HG02678 (cell line): ENCODE measurements around the gene TMEM106C.

ENCODE experiments used
- ATAC-seq: cut with Tn5 transposase; IDR thresholded peaks from one replicate; pipeline ENCODE4 v1.9.1; 2021; ENCODE audit warnings: mild to moderate bottlenecking, moderate library complexity; ENCODE audit not compliant: unreplicated experiment

The TMEM106C gene

DNA sequence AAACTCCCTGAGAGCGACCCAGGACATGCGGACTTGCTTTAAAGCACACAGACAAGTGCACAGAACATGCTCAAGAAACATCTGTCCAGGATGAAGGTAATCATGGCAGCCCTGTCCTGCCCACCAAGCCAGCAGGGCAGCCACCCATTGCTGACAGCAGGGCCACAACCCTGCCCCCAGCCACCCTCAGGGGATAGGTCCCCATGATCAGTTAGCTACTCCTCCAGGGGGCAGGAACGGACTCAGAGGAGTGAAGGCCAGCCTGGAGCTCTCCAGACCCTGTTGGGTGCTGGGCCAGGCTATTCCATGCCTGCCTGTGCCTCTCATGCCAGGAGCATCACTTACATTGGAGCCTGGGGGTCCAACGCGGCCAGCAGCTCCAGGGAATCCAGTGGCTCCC lies 15.8 kb downstream of the TMEM106C start:
- no peak for ATAC-seq

DNA sequence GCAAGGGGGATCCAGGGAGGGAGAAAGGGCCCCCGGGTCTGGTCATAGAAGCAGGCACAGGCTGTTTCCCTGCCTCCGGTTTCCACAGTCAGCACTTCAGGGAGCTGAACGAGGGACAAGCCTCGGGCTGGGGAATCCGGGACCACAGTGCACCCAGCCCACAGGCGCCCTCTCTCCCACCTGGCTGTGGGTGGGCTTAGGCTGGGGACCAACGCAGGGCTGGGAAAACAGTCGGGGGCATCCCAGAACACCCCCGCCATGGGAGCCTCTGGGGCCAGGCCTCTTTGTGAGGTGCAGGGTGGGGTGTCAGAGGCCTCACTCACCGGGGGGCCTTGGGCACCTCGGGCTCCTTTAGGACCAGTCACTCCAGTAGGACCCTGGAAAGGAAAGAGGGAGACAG lies 16.3 kb downstream of the TMEM106C start:
- ATAC-seq = no peak

DNA sequence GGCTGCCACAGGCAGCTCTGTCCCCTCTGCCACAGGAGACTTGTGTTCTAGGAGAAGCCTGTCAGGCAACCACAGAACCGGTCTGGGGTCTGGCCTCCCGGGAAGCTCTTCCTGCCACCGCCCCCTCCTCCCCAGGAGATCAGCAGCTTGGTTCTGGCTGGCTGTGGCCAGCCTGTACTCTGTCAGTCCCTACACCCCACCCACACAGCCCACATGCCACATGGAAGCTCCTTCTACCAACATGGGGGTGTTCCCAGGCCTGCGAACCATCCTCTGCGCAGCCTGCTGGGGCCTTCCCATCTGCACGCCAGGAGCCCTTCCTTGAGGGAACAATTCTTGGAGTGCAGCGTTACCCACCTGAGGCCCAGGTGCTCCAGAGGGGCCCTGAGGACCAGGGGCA lies 16.8 kb downstream of the TMEM106C start:
- ATAC-seq = no peak

DNA sequence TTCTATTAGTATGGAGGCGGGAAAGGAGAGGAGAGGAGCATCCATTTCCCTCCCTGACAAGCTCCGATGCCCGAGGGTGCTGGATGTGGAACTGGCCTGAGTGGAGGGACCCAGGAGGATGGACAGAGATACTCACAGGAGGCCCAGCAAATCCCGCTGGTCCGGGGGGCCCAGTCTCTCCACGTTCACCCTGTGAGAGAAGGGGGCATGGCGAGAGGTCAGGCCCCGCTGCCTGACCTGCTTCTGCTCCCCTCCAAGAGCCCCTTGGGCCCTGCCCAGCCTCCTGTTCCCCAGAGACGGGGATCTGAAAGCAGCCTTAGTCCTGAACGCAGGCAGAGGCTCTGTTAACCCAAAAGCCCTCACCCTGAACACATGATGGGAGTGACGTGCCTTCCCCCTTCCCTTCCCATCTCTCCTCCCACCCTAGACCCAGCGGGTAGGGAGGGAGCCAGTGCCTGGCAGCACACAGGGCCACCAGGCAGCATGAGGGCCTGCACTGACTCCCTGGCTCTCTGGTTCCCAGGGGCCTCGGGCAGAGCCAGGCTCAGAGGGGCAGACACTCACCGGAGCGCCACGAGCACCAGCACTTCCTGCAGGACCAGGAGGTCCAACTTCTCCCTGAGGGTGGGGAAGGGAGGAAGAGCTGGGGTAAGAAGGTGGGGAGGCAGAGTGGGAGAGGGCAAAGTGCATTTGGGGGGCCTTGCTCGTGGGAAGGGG lies 17.5 kb downstream of the TMEM106C start:
- ATAC-seq = no peak

DNA sequence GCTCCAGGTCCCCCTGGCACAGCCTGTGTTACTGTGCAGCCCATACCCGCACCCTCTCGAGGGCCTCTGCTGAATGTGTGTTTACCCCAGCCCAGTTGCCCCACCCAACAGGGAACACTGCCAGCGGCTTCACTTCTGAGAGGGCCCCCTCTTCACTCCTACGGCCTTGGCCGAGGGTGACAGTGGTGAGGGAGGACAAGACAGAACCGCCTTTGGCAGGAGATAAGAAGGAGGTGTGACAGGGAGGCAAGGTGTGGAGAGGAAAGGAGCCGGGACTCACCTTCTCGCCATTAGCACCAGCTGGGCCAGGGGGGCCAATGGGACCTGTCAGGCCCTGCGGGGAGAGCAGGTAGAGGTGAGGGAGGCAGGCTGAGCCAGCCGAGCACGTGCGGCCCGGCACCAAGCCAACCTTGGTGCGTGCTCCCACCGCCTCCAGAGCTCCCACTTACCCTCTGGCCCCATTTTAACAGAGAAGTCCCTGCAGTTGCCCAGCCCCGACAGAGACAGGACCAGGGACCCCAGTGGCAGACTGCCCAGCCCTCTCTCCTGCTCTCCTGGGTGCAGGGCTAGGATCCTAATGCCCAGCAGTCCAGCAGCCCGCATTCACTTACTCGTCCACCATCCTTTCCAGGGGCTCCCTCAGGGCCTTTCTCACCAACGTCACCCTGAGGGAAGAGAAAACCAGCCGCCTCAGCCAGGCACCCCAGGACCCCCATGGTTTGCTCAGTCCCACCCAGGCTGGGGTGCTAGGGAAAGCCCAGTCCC lies 18.3 kb downstream of the TMEM106C start:
- ATAC-seq = no peak

DNA sequence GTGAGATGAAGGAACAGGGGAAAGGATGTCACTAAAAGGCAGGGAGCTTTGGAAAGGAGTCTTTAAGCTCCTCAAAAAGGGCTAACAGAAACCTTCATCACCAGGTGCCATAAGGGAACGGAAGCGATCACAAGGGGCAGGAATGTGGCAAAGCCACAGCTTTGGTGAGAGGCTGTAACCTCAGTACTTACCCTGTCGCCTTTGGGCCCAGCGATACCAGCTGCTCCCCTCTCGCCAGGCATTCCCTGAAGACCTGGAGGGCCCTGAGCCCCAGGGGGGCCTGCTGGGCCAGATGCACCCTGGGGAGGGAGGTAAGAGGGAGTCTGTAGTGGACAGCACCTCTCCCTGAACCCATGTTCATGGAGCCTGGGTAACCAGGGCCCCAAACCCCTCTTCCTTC lies 18.9 kb downstream of the TMEM106C start:
- no peak for ATAC-seq

DNA sequence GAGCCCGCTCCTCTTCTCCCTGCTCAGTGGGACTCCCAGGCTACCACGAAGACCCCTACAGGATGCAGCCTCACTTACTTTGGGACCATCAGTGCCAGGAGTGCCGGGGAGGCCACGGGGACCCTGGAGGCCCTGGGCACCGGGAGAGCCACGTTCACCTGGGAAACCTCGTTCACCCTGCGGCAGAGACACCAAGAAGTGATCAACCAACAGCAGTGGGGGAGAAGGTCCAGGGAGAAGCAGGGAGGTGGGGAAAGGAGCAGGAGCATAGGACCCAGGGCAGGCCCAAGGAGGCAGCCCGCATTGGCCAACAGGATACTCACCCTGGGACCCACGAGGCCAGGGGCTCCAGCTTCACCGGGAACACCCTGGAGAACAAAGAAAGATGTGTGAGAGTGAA lies 19.4 kb downstream of the TMEM106C start:
- no peak for ATAC-seq

DNA sequence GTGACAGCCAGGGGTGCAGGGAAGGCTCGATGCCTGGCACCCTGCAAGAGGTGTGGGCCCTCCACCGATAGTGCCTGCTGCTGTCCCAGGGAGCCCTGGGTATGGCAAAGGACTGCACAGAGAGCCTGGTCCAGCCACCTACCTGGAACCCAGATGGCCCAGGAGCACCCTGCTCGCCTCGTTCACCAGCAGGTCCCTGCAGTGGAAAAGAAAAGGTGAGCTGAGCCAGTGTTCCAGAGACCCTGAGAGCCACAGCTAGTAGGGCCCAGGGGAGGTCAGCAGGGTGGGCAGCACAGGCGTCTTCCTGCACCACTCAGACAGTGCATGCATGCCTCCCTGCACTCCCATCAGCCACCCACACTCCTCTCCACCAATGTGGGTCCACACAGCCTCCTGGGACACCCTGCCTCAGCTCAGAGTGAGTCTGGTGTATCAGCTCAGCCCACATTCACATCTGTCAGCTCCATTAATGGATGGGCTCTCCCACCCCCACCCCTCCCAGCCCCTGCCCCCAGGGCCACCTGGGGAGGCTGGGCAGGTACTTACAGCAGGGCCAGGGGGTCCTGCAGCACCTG lies 20.2 kb downstream of the TMEM106C start:
- no peak for ATAC-seq

DNA sequence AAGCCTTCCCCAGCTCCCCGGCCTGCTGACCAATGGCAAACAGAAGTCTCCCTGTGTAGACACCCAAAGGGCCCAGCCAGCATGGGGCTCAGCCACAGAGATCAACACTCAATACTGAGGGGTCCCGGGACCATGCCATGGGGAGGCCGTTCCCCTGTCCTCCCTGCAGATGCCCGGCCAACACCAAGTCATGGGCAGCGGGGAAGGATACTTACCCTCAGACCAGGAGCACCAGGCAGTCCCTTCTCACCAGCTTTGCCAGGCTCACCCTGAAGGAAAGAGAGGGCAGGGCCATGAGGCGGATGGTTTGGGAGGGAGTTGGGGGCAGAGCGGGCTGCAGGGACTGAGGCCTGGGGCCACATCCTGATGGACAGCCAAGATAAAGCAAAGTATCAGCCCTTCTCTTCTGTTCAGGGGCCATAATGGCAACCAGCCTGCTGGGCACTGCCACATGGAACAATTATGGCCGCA lies 21.0 kb downstream of the TMEM106C start:
- no peak for ATAC-seq

DNA sequence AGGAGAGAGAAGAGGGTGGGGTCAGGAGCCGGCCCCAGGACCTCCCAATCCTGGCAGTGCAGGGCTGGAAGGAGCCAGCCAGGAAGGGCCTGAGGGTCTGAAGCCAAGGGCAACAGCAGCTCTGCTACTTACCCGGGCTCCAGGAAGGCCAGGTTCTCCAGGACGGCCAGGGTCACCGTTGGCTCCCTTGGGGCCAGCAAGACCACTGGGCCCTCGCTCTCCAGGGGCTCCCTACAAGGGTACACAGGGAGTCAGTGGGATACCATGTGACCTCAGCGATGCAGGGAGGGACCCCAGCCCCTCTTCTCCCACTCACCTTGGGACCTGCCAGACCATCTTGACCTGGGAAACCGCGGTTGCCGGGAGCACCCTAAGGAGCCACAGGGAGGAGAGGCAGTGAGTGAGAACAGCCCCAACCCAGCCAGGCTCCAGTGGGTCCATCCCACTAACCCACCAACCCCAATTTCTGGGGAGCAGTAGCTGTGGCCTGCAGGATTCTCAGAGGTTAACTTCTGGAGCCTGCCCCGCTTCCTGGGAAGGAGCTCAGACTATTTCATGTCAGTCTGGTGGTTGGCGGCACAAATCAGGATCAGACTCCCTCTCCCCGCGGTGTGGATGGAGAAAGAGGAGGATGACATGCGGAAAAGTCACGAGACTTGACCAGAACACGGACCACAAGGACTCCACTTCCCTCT lies 22.3 kb downstream of the TMEM106C start:
- ATAC-seq = no peak

DNA sequence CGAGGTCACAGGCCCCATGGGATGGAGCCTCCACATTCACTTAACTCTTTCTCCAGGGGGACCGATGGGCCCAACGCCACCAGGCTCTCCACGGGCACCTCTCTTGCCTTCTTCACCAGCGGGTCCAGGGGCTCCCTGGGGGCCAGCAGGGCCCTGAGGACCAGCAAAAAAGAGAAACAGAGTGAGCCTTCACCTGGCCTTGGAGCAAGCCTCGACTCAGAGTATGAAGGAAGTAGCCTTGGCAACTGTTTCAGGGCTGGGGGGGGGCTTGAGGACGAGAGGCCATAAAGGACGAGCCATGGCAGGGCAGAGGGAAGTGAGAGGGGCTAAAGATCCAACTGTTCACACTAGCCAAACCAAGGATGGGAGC lies 22.9 kb downstream of the TMEM106C start:
- no peak for ATAC-seq

DNA sequence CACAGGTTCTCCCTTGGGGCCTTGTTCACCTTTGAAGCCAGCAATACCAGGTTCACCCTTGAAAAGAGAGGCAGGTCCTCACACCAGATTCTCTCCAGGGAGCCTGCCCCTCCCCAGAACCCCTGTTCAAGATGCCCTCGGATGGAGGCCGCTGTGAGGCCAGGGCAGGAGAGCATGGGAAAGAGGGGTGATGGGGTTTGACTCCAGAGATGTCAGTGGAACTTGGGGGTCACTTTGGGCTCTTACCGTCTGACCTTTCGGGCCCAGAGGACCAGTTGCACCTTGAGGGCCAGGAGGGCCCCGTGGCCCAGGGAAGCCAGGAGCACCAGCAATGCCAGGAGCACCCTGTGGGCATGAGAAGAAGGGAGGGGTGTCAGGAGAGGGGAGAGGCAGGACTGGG lies 23.4 kb downstream of the TMEM106C start:
- no peak for ATAC-seq

DNA sequence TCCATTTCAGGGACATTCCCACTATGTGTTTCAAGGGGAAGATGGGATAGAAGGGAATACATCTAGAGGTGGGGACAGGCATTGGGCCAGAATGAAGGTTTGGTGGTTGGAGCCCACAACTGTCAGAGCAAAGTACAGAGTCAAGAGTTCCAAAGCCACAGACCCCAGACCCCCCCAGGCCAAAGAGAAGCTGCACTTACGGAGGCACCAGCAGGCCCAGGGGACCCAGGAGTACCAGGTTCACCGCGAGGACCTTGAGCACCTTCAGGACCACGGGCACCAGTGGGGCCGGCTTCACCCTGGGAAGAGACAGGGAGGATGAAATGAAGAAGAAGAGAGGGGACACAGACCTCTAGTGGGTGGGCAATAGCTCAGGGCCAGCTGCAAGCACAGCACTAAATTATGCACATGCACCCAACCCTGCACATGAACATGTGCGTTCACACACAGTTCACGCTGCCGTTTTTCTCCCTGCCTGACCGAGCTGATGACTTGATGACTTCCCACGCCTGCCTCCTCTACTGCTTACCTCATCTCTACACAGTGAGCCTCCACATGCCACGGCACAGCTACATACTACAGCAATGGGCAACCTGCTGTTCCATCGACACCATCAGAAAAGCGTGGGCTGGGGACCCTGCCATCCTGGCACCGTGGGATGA lies 24.1 kb downstream of the TMEM106C start:
- ATAC-seq = no peak

DNA sequence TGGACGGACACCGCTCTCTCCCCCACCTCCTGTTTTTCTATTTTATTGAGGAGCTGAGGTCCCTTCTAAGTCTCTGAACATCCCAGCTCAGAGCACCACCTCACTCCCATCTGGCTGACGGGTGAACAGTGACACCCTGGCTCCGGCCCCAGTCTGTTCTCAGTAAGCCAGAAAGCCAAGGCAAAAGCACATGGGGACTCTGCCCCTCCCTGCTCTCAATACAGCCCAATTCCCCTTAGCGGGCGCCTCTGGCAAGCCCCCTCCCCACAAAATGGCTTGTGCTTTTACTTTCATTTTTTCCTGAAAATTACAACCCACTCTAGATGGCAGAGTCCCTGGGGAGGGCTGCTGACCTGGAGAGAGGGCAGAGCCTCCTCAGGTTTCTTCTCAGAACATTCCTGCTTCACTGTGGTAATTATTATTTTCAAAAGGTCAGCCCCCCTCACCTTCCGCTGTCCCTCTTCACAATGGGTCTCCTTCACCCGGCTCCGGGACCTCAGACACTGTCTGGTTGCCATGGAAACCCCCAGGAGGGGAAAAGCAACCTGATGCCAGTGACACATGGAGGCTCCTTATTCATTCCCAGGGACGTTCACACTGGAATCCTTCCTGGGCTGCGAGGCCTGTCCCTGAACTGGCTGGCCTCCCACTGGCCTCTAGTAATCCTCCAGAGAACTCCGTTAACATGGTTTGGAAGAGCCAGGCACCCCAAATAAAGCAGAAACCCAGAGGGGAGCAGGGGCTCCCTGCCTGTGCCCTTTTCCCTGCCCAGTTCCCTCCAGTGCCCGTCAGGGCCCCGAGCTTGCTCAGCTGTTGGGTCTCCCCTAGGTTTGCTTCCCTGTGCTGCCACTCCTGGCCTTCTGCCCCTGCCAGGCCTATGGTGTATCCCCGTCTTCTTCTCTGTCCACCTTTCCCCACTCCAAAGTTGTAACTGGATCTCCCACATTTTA lies 25.0 kb downstream of the TMEM106C start:
- no peak for ATAC-seq

DNA sequence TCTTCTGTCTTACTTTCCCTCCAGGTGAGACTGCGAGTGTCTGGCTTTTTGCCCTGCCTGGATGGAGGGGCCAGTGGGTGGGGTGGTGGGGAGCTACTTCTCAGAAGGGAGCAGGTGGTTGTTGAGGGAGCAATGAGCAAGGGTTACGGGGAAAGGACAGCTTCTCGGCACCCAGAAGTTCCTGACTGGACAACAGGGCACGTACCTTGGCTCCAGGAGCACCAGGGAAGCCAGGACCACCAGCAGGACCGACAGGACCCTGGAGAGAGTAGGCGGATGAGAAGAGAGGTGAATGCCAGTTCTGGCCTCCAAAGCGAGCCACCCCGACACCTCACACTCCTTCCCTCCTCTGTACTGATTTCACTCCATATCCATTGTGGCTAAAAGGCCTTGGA lies 25.6 kb downstream of the TMEM106C start:
- no peak for ATAC-seq

DNA sequence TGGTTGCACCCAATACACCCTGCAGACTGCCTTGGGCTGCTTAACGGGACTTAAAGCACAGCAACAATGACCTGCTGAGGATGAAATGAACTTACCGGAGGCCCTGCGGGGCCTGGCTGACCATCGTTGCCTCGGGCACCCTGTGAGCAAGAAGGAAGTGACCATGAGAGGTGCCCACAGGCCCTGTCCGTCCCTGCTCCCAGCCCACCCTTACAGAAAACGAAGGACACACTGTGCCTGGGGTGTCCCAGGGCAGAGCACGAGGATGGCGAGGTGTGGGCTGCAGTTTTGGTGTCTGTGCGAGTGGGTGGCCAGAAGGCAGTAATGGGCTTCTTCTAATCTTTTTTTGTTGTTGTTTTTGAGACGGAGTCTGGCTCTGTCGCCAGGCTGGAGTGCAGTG lies 26.3 kb downstream of the TMEM106C start:
- no peak for ATAC-seq

DNA sequence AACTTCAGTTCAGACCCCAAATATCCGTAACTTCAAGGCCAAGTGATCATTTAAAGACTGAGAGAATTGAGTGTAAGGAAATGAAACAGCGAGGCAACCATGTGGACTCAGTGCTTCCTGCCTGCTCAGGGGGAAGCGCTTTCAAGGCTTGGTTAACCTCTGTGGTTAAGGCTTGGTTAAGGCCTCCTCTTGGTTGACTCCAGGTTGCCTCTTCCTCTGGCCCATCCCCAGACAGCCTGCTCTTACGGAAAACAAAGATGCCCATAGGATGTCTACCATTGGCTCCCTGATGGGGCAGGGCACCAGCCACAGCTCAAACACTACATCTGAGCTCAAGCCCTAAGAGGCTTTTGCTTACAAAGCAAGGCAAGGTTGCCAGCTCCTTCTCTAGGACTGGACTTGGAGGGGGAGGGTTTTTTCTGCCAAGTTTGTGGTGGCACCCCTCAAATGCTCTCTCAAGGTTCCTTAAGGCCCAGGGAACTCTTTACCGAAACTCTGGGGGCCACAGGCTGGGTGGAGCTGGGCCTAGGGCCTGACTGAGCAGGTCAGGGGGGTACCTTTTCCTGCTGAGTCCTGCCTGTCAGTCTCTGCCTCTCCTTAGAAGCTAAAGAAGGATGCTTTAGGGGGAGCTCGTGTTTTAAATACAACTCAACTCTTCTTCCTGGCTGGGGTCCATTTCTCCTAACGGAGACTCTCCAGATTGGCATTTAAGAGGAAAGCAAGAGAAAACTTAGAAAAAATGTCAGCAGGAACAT lies 27.1 kb downstream of the TMEM106C start:
- ATAC-seq = peak; percentile 92

DNA sequence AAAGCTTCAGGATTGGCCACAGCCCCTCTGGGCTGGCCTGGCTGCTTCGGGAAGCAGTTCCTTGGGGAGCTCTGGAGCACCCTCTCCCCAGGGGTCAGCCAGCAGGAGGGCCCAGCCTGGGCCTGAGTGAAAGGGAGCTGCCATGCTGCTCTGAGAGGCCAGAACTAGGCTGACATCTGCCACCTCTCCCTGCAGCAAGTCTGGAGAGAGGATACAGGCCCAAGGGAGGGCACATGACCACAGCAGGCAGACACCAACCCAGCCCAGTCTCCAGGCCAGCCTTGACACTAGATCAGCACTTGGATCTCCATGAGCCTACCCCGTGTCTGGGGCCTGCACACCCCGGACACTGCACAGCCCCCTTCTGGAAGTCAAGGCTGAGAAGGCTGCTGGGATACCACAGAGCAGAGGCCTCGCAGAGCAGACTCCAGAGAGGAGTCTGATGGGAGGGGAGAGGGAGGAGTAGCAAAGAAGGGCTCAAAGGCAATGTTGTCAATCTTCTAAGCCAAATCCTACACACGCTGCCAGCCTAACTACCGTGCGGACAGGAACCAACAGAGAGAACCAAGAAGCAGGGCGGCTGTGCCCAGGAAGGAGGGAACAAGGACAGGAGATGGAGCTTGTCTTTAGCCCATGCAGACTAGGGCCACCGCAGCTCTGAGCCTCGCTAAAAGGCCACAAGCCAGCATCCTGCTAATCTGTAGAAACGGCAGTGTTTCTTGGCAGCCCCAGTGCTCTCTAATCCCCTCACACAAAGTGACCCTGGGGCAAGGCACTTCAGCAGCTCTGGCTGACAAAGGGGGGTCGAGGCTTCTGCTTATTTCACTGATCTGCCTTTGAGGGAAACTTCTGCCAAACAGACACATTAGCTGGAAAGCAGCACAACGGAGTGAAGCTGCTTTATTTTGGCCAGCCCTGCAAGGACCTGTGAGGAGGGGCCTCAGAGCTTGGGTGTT lies 28.0 kb downstream of the TMEM106C start:
- ATAC-seq = no peak
